ENCODE results near the gene ALG9.

GRCh38 chr11:111798279-111798678 is 73.1 kb downstream of the ALG9 start:
- TF ChIP-seq EZH2phosphoT487 (IDR thresholded peaks at IDR 0.05; ENCODE audit: borderline replicate concordance) (no peak), CTCF (conservative IDR thresholded peaks at IDR 0.05; ENCODE audit: low read length) (no peak)
